HG03095 (cell line): ENCODE measurements around the gene C1QC.

Source experiments
- ATAC-seq: cut with Tn5 transposase; IDR thresholded peaks from one replicate; pipeline ENCODE4 v1.9.1; 2021; ENCODE audit warnings: moderate library complexity; ENCODE audit not compliant: unreplicated experiment

Gene C1QC

GRCh38 chr1:22643381-22643780, at the start of gene C1QC:
Gene C1QC, plus strand, starts transcription at chr1:22643633. Its CDS starts 391 bp downstream, at chr1:22644024.
- no peak for ATAC-seq

GRCh38 chr1:22594396-22594795, 49.0 kb upstream of the C1QC start:
- no peak for ATAC-seq

GRCh38 chr1:22595108-22595507, 48.3 kb upstream of the C1QC start:
- ATAC-seq: no peak

- ATAC-seq: no peak
Observed at GRCh38 chr1:22597301-22597965, 46.0 kb upstream of the C1QC start.

GRCh38 chr1:22597996-22598395, 45.4 kb upstream of the C1QC start:
- no peak for ATAC-seq

GRCh38 chr1:22598736-22599135, 44.7 kb upstream of the C1QC start:
- ATAC-seq: no peak

GRCh38 chr1:22600071-22600816, 43.2 kb upstream of the C1QC start:
- no peak for ATAC-seq

- ATAC-seq: no peak
Observed at GRCh38 chr1:22600817-22601605, 42.4 kb upstream of the C1QC start.

- no peak for ATAC-seq
Observed at GRCh38 chr1:22601610-22602009, 41.8 kb upstream of the C1QC start.

GRCh38 chr1:22602060-22602740, 41.2 kb upstream of the C1QC start:
- ATAC-seq: no peak

GRCh38 chr1:22606161-22606560, 37.3 kb upstream of the C1QC start:
- no peak for ATAC-seq

- ATAC-seq: no peak
Observed at GRCh38 chr1:22607154-22607553, 36.3 kb upstream of the C1QC start.

- ATAC-seq: no peak
Observed at GRCh38 chr1:22608361-22608760, 35.1 kb upstream of the C1QC start.

GRCh38 chr1:22609291-22609690, 34.1 kb upstream of the C1QC start:
- ATAC-seq: no peak

GRCh38 chr1:22611530-22611947, 31.9 kb upstream of the C1QC start:
- no peak for ATAC-seq

- no peak for ATAC-seq
Observed at GRCh38 chr1:22612671-22613571, 30.5 kb upstream of the C1QC start.

GRCh38 chr1:22613572-22613918, 29.9 kb upstream of the C1QC start:
- ATAC-seq: no peak

- no peak for ATAC-seq
Observed at GRCh38 chr1:22613951-22614350, 29.5 kb upstream of the C1QC start.

GRCh38 chr1:22615886-22616285, 27.5 kb upstream of the C1QC start:
- no peak for ATAC-seq

GRCh38 chr1:22616571-22616970, 26.9 kb upstream of the C1QC start:
- no peak for ATAC-seq
